Prostate gland (tissue), 2 donors: Measurements from ENCODE around the gene FMN1.

ENCODE experiments used
- CTCF ChIP-seq, 4 experiments: fragments of 200-600 bp in 2 of 4; fragments of 450-650 bp in 2 of 4; sonication (generic) in 2 of 4; IDR thresholded peaks; 1 replicate in 3 of 4; 2 replicates in 1 of 4; pipeline ENCODE4 v1.5.1; 2016 to 2019; ENCODE audit warnings: antibody characterized with exemption in 4 of 4, mild to moderate bottlenecking in 2 of 4, moderate library complexity in 2 of 4
- POLR2A ChIP-seq: fragments of 450-650 bp; IDR thresholded peaks from one replicate; pipeline ENCODE4 v1.6.1; 2016; ENCODE audit warnings: antibody characterized with exemption, mild to moderate bottlenecking
- POLR2AphosphoS5 ChIP-seq: sonication (generic); formaldehyde crosslinking; IDR thresholded peaks from one replicate; pipeline ENCODE4 v1.6.1; 2017; ENCODE audit warnings: antibody characterized with exemption

GRCh38 chr15:33211176-33211808 is 16.8 kb upstream of the FMN1 start:
- no peak for TF ChIP-seq POLR2A
- TF ChIP-seq CTCF (IDR thresholded peaks at IDR 0.05) = no peak
- no peak for TF ChIP-seq POLR2AphosphoS5
